GM19468 (cell line): ENCODE data around the gene INF2.
"Not testable (repeated sequence)": the region's sequence is repeated elsewhere in the genome, so short reads cannot be mapped to it uniquely, and the experiment has no call there.

ENCODE experiments used
- ATAC-seq: cut with Tn5 transposase; IDR thresholded peaks from one replicate; pipeline ENCODE4 v1.9.1; 2021; ENCODE audit warnings: mild to moderate bottlenecking, moderate library complexity, moderate number of reproducible peaks; ENCODE audit not compliant: unreplicated experiment; ENCODE audit errors: extremely low read depth

Gene INF2

DNA sequence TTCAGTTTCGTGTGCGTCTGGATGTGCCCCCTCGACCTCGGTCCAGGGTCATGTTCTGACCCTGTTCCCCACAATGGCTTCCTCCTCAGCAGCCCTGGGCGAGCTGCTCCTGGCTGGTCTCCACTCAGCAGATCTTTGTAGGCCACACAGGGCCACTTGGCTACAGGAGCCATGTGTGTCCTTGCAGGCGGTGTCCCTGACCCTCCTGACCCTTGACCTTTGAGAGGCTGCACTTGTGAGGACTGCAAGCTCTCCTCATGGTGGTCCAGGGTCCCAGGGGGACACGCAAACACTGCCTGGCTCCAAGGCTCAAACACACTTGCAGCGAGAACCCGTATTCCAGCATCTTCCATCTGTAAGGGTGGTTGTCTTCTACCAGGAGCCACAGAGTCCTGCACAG is 56.0 kb downstream of the INF2 start:
- ATAC-seq, result no peak

DNA sequence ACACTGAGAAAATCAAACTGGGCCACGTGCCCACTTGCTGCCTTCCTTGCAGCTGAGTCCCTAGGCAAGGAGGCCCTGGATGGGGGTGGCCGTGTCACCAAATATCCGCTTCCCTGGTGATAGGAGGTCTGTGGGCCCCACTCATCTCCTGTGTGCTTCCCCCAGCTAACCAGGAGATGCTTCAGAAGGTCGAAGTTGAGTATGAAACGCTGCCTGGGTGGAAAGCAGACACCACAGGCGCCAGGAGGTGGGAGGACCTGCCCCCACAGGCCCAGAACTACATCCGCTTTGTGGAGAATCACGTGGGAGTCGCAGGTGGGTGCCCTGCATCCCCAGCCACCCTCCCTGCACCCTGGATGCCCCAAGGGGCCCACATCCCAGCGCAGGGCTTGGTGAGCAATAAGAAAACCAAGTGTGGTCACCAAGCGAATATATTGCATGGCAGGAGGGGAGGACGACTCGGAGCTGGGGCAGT is 56.7 kb downstream of the INF2 start:
- no peak for ATAC-seq

DNA sequence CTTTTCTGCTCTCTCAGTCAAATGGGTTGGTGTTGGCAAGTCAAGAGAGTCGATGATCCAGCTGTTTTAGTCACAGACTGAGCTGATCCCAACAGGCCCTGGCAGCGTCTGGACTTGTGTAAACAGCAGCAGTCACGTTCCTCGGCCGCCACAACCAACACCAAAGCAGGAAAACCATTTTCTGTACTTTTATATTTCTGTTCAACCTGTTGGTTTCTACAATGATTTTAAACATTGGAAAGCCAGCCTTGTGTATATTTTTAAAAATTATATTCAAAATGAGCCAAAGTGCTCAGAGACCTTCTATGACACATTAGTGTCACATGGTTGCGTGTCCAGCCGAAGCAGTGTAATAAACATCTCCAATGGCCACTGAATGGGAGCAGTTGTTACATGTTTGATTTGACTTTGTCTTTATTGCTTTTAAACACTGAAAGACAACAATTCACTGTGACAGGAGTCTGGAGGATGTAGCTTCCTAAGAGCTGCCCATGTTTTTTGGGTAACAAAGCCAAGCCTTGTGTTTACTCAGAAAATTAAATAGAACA is 57.6 kb downstream of the INF2 start:
- no peak for ATAC-seq

DNA sequence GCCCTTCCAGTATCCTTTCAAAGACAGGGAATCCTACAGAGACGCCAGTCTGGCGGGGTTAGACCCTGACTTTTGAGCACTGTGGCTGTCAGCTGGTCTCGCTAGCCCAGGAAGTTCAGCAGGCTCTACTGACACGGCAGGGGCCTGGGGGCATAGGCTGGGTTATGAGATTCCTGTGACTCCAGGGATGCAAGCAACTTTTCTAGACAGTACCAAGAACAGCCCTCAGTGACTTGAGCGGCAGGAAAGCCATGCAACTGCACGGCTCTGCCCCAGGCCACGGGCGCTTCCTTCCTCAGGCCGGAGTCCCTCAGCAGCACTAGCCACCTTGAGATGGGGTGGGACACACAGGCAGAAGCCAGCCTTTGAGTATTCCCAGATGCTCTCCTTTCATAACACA is 58.5 kb downstream of the INF2 start:
- no peak for ATAC-seq

DNA sequence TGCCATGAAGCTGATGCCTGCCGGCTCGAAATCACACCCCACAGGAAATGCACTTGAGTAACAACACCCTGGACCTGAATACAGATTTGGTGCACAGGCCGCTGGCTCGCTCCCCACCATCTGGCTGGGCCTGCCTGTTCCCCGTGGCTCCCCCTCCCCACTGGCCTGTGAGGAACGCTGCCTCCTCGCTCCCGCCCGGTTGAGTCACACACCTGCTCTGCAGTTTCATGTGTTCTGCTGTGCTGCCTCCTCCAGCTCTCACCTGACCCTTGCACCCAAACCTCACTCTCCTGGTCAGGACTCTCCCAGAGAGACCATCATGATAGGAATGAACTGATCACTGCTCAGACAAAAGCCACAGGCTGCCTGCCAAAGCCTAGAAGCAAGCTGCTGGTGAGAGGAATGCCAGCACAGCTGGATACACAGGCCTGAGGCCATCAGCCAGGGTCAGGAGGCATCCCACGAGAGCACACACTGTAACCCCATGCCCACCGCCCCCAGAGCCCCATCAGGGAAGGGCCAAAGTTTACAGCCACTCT is 59.8 kb downstream of the INF2 start:
- no peak for ATAC-seq

DNA sequence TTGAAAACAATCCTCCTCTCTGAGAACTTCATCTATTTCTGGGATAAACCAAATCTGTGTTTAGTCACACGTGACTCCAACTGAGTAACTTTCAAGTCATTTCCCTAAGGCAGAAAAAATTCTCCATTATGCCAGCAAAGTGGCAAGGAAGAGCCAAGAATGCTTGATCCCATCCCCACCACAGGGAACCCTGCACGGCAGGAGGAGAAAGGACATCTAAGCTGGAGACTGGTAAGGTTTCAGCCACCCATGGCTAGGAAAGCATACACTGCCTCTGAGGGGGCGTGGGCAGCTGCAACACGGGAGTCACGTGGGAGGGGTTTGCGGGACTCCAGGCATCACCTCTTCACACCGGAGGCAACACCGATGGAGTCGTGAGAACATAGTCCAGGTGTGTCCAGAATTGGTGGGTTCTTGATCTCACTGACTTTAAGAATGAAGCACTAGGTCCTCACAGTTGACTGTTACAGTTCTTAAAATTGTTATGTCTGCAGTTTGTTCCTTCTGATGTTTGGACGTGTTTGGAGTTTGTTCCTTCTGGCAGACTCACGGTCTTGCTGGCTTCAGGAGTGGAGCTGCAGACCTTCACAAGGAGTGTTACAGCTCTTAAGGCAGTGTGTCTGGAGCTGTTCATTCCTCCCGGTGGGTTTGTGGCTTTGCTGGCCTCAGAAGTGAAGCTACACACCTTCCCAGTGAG is 60.8 kb downstream of the INF2 start:
- ATAC-seq, result no peak

DNA sequence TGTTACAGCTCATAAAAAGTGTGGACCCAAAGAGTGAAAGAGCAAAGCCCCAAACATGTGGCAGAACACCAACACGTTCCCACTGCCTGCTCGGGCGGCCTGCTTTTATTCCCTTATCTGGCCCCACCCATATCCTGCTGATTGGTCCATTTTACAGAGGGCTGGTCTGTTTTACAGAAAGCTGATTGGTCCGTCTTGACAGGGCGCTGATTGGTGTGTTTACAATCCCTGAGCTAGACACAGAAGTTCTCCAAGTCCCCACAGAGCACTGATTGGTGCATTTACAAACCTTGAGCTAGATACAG is 61.3 kb downstream of the INF2 start:
- ATAC-seq, result not testable (repeated sequence)

DNA sequence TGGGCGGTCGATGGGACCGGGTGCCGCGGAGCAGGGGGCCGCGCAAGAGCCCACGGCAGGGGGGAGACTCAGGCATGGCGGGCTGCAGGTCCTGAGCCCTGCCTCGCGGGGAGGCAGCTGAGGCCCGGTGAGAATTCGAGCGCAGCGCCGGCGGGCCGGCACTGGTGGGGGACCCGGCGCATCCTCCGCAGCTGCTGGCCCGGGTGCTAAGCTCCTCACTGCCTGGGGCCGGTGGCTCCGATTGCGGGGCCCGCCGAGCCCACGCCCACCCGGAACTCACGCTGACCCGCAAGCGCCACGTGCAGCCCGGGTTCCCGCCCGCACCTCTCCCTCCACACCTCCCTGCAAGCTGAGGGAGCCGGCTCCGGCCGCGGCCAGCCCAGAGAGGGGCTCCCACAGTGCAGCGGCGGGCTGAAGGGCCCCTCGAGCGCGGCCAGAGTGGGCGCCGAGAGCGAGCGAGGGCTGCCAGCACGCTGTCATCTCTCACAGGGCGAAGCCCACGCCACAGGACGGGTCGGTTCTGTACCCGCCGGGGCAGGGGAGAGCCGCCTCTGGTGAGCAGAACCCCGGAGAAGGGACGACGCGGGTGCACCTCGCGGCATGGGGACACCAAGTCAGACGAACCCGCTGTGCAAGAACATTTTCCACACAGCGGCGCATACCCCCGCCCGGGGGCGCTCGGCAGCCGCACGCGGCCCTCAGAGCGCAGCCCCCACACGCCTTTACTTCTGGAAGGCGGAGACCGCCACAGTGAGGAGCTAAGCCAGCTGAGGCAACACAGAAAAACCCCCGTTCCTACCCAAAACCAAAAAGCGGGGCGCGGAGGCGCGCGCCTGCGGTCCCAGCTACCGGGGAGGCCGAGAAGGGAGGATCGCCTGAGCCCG is 62.4 kb downstream of the INF2 start:
- ATAC-seq, result no peak

DNA sequence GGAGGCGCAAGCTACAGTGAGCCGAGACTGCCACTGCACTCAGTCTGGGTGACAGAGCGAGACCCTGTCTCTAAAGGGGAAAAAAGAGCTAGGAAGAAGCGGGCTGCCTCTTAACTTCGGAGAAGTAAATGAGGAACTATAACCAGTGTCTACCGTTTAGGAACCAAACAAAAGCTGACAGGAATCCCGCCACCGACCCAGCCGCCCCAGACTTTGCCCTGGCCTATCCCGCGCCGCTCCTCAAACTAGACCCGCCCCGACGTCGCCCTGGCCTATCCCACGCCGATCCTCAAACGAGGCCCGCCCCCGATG is 63.0 kb downstream of the INF2 start:
- peak; percentile 50 for ATAC-seq

DNA sequence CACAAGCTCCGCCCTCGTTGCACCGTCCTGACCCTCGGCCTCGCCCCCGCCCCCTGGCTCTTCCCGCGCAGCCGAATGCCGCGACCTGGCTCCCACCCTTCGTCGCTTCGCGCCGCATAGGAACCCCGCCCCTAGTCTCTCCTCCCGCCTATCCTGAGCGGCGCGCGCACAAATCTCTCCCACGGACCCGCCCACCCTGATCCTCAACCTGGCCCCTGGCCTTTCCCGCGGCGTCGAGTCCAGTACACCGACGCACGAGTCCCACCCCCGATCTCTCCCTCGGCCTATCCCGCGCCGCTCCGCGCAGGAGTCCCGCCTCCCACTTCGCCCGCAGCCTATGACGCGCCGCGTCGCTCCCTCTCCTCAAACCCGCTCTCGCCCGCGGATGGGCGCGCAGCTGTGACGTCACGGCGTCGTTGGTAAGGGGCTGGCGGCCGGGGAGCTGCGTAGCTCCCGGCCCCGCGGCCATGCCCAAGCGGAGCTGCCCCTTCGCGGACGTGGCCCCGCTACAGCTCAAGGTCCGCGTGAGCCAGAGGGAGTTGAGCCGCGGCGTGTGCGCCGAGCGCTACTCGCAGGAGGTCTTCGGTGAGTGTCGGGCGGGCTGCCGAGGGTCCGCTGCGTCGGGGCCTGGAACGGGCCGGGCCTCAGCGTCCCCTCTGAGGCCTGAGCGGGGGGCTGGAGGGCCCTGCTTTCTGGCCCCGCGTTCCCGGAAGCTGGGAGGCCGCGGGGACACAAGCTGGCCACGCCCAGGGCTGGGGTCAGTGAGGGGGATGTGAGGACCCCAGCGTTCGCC is 63.5 kb downstream of the INF2 start, which contains the start of gene SIVA1:
SIVA1 (plus strand) TSS at position 413 of the 793 bp plus-strand sequence; CDS start at position 468, 55 bp downstream.
- peak; percentile 79 for ATAC-seq

DNA sequence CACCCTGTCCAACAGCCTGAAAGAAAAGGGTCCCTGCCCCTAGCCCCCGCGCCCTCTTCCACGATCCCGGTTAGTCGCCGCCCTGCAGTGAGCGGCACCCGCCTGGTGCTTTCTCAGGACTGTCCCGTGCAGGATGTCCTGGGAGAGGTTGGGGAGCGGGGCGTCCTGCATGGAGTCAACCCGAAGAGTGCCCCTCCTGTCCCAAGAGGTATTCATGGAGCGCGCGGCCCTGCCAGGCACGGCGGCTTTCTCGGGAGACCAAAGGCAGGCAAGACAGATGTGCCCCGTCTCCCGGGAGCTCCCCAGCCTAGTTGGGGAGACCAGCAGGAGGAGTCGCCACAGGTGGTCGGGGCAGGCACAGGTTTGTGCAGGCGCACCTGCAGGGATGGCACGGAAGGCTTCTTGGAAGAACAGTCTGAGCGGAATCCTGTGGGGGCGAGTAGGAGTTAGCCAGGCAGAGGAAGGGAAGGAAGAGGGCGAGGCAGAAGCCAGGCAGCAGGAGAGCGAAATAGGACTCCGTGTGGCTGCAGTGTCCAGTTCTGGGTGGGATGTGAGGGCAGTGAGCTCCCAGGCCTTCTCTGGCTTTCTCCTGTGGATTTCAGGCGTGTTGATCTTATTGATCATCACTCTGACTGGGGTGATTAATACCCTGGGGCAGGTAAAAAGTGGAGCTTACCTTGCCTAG is 64.3 kb downstream of the INF2 start:
- ATAC-seq, result no peak

DNA sequence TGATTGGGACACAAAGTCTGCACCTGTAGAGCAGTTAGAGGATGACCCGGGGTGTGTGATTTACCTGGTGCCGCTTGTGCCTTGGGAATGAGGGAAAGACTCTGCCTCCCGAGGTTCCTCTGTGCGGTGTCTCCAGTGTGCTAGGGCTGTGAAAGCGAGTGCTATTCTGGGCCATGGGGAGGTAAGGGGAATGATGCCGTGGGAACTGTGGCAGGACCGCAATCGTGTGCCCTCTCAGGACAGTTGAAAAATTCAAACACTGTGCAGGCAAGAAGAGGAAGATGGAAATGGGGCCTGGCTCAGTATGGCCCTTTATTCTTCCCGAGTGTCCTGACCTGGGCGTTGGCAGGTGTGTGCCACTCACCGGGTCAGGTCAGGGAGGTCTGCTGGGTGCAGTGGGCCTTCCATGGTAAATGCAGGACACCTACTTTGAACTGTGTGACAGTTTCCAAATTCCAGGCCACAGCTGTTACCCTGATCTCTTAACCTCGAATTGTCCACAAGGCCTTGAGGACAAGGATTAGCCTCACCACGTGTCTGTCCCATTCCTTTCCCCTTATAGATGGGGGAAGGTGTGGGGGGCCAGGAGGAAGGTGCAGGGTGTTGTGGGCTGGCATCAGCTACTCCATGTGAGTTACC is 64.9 kb downstream of the INF2 start:
- no peak for ATAC-seq

DNA sequence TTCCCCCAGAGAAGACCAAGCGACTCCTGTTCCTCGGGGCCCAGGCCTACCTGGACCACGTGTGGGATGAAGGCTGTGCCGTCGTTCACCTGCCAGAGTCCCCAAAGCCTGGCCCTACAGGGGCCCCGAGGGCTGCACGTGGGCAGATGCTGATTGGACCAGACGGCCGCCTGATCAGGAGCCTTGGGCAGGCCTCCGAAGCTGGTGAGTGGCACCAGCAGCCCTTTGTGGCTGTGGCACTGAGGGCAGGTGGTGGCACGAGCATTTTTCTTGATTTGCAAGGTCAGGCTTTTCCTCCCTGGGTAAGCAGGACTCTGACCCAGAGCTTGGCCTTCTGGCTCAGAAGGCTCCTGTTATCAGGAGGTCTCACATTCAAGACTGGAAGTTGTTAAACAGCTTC is 66.2 kb downstream of the INF2 start:
- ATAC-seq, result no peak

DNA sequence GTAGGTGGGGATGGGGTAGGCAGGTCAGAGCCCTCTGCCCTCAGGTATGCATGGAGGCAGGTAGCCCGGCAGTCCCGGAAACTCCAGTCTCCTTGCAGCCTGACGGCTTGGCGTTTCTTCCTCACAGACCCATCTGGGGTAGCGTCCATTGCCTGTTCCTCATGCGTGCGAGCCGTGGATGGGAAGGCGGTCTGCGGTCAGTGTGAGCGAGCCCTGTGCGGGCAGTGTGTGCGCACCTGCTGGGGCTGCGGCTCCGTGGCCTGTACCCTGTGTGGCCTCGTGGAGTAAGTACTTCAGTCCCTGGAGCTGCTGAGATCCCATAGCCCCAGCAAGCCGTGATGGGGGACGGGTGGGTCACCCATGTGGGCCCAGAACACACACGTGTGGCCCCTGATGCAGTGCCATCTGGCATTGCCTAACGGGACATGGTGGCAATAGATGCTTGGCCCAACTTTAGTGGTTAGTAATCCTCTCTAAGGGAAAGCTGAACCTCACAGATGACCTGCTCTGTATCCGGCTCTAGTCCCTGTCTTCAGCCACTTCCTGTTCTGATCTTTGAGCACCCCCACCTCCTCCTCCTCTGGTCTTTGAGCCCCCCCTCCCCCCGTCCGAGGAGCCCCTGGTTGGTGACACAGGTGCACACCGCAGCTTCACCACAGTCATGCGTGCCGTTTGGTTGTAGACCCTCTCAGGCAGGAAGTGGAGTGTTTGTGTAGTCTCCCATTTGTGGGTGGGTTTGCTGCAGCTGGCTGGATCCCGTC is 67.2 kb downstream of the INF2 start:
- no peak for ATAC-seq

DNA sequence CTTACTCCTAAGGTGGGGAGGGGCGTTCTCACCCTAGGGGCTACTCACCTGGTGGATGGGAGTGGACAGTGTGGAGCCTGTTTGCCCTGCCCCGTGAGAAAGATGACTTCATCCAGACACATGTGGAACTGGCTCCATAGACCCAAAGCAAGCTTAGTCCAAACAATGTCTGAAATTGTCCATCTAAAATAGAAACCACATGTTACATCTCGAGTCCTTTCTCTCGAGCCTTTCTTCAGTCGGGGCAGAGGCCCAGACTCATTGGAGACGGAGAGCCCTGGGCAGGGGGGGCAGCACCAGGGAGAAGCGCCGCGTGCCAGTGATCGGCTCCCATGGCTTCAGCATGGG is 67.8 kb downstream of the INF2 start:
- ATAC-seq, result no peak

DNA sequence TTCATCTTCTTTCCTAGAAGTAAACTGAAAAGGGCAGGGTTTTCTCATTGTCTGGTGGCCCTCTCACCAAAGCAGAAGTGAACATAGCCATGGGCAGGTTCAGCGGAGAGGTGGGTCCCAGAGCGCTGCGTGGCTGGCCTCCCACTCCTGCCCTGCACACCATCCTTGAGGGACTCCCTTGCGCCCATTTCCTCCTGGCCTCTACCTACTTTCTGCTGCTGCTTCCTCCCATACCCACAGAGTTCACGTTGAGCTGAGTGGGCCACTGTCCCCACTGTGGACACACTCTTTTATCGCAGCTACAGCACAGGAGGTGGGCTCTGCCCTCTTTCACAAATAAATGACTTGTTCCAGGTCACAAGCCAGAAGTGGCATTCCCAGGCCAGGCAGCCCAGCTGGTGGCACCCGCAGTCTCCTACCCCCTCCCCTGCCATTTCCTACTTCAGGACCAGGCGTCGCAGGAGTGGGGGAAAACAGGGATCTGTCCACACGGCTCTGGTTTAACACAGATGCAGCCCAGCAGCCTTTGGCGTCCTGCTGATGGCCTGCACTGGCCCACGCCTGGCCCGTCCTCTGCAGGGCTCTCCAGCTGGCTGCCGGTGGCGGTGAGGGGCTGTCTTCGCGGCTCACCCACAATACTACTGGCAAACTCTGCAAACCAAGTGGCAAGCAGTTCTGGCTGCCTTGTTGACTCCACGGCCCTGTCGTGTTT is 68.4 kb downstream of the INF2 start:
- ATAC-seq, result no peak

DNA sequence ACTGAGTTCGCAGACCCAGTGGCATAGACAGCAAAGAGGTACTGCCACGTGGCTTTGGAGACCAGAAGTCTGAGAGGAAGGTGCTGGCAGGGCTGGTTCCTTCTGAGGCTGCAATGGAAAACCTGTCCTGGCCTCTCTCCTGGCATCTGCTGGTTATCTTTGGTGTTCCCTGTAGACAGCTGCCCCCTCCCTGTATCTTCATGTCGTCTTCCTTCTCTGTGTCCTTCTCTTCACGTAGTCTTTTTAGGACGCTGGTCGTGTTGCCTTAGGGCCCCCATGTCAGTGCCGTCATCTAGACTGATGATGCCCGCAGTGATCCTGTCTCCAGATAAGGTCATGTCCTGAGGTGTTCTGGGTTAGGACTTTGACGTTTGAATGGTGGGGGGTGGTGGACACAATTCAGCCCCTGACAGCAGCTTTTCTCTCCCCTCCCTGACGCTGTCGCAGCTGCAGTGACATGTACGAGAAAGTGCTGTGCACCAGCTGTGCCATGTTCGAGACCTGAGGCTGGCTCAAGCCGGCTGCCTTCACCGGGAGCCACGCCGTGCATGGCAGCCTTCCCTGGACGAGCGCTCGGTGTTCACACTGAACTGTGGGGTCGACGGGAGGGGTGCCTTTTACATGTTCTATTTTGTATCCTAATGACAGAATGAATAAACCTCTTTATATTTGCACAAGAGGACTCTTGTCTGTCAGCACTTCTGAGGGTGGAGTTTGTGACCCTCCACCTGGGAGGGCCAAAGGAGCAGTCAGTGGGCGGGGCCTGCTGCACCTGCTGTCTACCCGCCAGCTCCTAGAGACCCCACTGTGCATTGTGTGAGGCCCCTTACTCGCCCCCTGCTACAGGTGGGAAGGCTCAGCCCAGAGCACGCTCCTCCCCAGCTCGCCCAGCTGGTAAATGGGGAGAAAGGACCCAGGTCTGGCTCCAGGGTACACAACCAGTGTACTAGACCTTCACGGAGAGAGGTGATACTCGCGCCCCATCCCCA is 69.9 kb downstream of the INF2 start:
- ATAC-seq, result no peak
